ENCODE results near the gene XG. TPM values are rescaled to one million over a fixed set of nuclear protein-coding genes. Genes with fewer than 3 reads are reported as not detected.
"Not testable (repeated sequence)": the region's sequence is repeated elsewhere in the genome, so short reads cannot be mapped to it uniquely, and the experiment has no call there.

Gene XG
- total RNA-seq, 1 donor from 2014 or later, result 5.9 TPM

- Histone ChIP-seq H3K4me3 (no peak overlapping the region), H3K36me3 (no peaks in the 10 kb centered on the region), H3K27ac (no peak overlapping the region), H3K4me1 (no peaks in the 10 kb centered on the region), H3K9me3 (no peaks in the 10 kb centered on the region), H3K27me3 (no peaks in the 10 kb centered on the region)
- no peak for TF ChIP-seq POLR2AphosphoS5 (IDR thresholded peaks at IDR 0.05; ENCODE audit: insufficient read depth in 1 of 2, low read depth in 1 of 2)
- no peak for TF ChIP-seq POLR2A (IDR thresholded peaks at IDR 0.05)
- TF ChIP-seq, protein P1, sequence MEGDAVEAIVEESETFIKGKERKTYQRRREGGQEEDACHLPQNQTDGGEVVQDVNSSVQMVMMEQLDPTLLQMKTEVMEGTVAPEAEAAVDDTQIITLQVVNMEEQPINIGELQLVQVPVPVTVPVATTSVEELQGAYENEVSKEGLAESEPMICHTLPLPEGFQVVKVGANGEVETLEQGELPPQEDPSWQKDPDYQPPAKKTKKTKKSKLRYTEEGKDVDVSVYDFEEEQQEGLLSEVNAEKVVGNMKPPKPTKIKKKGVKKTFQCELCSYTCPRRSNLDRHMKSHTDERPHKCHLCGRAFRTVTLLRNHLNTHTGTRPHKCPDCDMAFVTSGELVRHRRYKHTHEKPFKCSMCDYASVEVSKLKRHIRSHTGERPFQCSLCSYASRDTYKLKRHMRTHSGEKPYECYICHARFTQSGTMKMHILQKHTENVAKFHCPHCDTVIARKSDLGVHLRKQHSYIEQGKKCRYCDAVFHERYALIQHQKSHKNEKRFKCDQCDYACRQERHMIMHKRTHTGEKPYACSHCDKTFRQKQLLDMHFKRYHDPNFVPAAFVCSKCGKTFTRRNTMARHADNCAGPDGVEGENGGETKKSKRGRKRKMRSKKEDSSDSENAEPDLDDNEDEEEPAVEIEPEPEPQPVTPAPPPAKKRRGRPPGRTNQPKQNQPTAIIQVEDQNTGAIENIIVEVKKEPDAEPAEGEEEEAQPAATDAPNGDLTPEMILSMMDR (IDR thresholded peaks at IDR 0.05), result no peak
- intact Hi-C loops (cut with DNase I), result no loop called here
- no peak for DNase-seq (ENCODE audit: extremely low spot score in 2 of 2)
Measured at GRCh38 chrX:2801223-2801622, 49.4 kb downstream of the XG start.

GRCh38 chrX:2802376-2803090 is 50.7 kb downstream of the XG start:
- H3K27ac ChIP-seq; H3K9me3 ChIP-seq; H3K27me3 ChIP-seq; H3K36me3 ChIP-seq; H3K4me1 ChIP-seq; DNase-seq (ENCODE audit: extremely low spot score in 2 of 2); H3K4me3 ChIP-seq; intact Hi-C loops (cut with DNase I): not testable (repeated sequence)

- H3K4me3 ChIP-seq; H3K36me3 ChIP-seq; H3K27ac ChIP-seq; H3K9me3 ChIP-seq; H3K27me3 ChIP-seq; H3K4me1 ChIP-seq; DNase-seq (ENCODE audit: extremely low spot score in 2 of 2); intact Hi-C loops (cut with DNase I): not testable (repeated sequence)
Measured at GRCh38 chrX:2803486-2803885, 51.6 kb downstream of the XG start.

- peak overlapping the region; percentile 7 for H3K27ac ChIP-seq
- H3K27me3 ChIP-seq; H3K4me3 ChIP-seq; H3K9me3 ChIP-seq; DNase-seq (ENCODE audit: extremely low spot score in 2 of 2); intact Hi-C loops (cut with DNase I); H3K36me3 ChIP-seq; H3K4me1 ChIP-seq: not testable (repeated sequence)
Measured at GRCh38 chrX:2804106-2804843, 52.4 kb downstream of the XG start.

GRCh38 chrX:2804858-2805257 is 53.0 kb downstream of the XG start:
- H3K36me3 ChIP-seq; intact Hi-C loops (cut with DNase I); DNase-seq (ENCODE audit: extremely low spot score in 2 of 2); H3K9me3 ChIP-seq; H3K27me3 ChIP-seq; H3K4me1 ChIP-seq; H3K4me3 ChIP-seq: not testable (repeated sequence)
- H3K27ac ChIP-seq, result peak overlapping the region; percentile 7

- TF ChIP-seq POLR2AphosphoS5 (IDR thresholded peaks at IDR 0.05; ENCODE audit: insufficient read depth in 1 of 2, low read depth in 1 of 2) (no peak), POLR2A (IDR thresholded peaks at IDR 0.05) (no peak)
- TF ChIP-seq, protein P1 (IDR thresholded peaks at IDR 0.05), result no peak
- Histone ChIP-seq H3K4me3 (no peak overlapping the region), H3K27ac (no peak overlapping the region), H3K4me1 (no peaks in the 10 kb centered on the region), H3K27me3 (no peaks in the 10 kb centered on the region), H3K9me3 (no peaks in the 10 kb centered on the region), H3K36me3 (no peaks in the 10 kb centered on the region)
- no peak for DNase-seq (ENCODE audit: extremely low spot score in 2 of 2)
- intact Hi-C loops (cut with DNase I), result no loop called here
Measured at GRCh38 chrX:2811271-2811670, 59.4 kb downstream of the XG start.

DNA sequence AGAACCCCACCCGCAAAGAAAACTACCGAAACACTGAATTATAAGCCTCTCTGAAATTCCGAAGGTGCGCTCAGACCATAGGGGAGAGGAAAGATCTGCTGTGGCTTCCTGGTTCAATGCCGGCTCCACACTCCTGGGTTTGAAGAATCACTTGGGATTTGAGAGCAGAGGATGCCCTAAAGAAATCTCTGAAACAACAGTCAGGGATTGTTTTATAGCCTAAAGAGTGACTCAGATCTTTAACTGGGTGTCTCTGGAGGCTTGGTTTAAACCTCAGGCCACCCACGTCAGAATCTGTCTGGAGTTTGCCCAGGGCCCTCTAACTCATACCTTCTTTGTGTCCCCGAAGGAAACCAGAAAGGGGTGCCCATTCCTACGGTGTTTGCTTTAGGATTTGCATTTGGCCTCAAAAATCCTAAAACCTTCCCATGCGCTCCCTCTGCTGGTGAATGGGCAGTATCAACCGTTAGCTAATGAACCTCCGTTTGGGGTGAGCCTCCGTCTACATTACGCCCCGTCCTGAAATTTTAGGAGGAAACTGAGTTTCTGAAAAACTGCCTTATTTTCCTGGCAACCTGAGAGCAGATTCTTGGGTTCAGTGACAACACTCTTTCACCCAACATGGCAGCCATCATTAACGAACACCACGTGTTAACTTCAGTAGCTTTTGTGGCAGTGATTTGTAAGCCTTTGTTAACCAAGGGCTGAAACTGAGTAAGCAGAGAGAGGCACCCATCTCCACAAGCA is 60.5 kb downstream of the XG start:
- H3K36me3 ChIP-seq; DNase-seq (ENCODE audit: extremely low spot score in 2 of 2); intact Hi-C loops (cut with DNase I); H3K27ac ChIP-seq; H3K9me3 ChIP-seq; H3K27me3 ChIP-seq; H3K4me1 ChIP-seq: not testable (repeated sequence)
- H3K4me3 ChIP-seq, result peak overlapping the region in 1 of 2 donors; percentile 24
- TF ChIP-seq, protein P1 (IDR thresholded peaks at IDR 0.05), result peak; percentile 58 to 74 (median 59)
